Smooth muscle cell (in vitro differentiated cells): ENCODE data around the gene LRRFIP1. TPM values are rescaled to one million over a fixed set of nuclear protein-coding genes. Genes with fewer than 3 reads are reported as not detected.

ENCODE experiments used
- DNase-seq: peaks from one replicate; lab custom pipeline; 2025; ENCODE audit not compliant: unreplicated experiment; lab: John Stamatoyannopoulos, UW
- H2AFZ ChIP-seq: fragments of 200-600 bp; sonication (generic); 2 replicates; pipeline ENCODE4 v1.6.0; 2016; ENCODE audit warnings: antibody characterized with exemption, low read depth, mild to moderate bottlenecking
- H3F3A ChIP-seq: fragments of 200-600 bp; sonication (generic); 2 replicates; pipeline ENCODE4 v1.6.0; 2017; ENCODE audit warnings: antibody characterized with exemption, low read depth
- H3K27ac ChIP-seq: fragments of 200-600 bp; sonication (generic); 2 replicates; pipeline ENCODE4 v1.5.1; 2016; ENCODE audit warnings: low read depth, mild to moderate bottlenecking
- H3K27me3 ChIP-seq: fragments of 200-600 bp; sonication (generic); 2 replicates; pipeline ENCODE4 v1.6.1; 2016; ENCODE audit warnings: low read depth, mild to moderate bottlenecking
- H3K36me3 ChIP-seq: fragments of 200-600 bp; sonication (generic); 2 replicates; pipeline ENCODE4 v1.5.1; 2016; ENCODE audit warnings: low read depth
- H3K4me1 ChIP-seq: fragments of 200-600 bp; sonication (generic); 2 replicates; pipeline ENCODE4 v1.5.1; 2016; ENCODE audit warnings: low read depth
- H3K4me2 ChIP-seq: fragments of 200-600 bp; sonication (generic); 2 replicates; pipeline ENCODE4 v1.6.0; 2016; ENCODE audit warnings: mild to moderate bottlenecking
- H3K4me3 ChIP-seq: fragments of 200-600 bp; sonication (generic); 2 replicates; pipeline ENCODE4 v1.5.1; 2016; ENCODE audit warnings: mild to moderate bottlenecking
- H3K79me2 ChIP-seq: fragments of 200-600 bp; sonication (generic); 2 replicates; pipeline ENCODE4 v1.6.0; 2016; ENCODE audit warnings: low read depth, mild to moderate bottlenecking
- H3K9ac ChIP-seq: fragments of 200-600 bp; sonication (generic); 2 replicates; pipeline ENCODE4 v1.6.0; 2016; ENCODE audit warnings: low read depth
- H3K9me3 ChIP-seq: fragments of 200-600 bp; sonication (generic); replicated peaks from 2 replicates; pipeline ENCODE4 v1.5.1; 2016; ENCODE audit warnings: low read depth
- H4K20me1 ChIP-seq: fragments of 200-600 bp; sonication (generic); 2 replicates; pipeline ENCODE4 v1.6.0; 2016; ENCODE audit warnings: low read depth
- CTCF ChIP-seq: fragments of 200-600 bp; sonication (generic); IDR thresholded peaks from 2 replicates; pipeline ENCODE4 v1.5.1; 2017; ENCODE audit warnings: borderline replicate concordance, mild to moderate bottlenecking, antibody characterized with exemption; ENCODE audit not compliant: insufficient read depth, poor library complexity, severe bottlenecking
- WGBS: methylation state at CpG from one replicate; pipeline ENCODE4 v1.1.7; 2016; ENCODE audit warnings: low lambda C conversion rate; 5-methylcytosine and 5-hydroxymethylcytosine counted together
- polyA plus RNA-seq: library from polyadenylated mRNA; unstranded; fragments of >200 nt; fragmentation: Nextera tagmentation; extraction: Ambion mirVana; gene quantifications from 2 replicates; pipeline ENCODE4 v1.2.1, GENCODE V29; 2016
- total RNA-seq: library from RNA; depleted of rRNA; stranded (reverse); fragments of >200 nt; gene quantifications from 2 replicates; pipeline ENCODE4 v1.2.3, GENCODE V29; 2014

The LRRFIP1 gene
- total and polyA plus RNA-seq, 2 experiments from 2014 or later: 36.2 to 65.1 TPM

DNA sequence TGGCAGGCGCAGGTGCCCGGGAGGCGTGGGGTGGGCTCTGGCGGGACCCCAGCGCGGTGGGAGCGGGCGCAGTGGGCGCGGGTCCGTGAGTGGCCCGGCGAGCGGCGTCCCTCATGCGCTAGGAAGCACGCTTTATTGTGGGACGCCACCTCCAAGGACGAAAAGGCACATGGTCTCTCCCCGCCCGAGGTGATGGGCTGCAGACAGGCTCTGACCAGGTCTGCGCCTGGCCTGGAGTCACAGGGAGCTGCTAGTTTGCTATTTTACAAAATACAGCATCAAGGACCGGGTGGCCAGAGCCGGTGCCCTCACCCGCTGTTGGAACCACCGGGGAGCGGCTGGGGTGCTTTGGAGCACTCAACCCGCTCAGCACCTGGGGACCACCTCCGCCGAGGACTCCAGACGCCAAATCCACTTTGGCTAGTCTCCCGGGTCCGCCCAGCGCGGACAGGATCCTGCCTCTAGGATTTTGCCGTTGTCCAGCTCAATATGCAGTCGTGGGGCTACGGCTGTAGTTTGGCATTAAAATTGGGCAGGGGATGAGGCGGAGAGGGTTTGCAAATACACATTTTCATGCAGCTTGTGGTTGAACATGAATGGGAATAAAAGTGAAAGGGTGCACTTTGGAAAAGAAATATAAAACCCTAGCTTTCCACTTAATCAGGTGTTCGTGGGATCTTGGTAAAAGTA is 65.4 kb downstream of the LRRFIP1 start:
- H4K20me1 ChIP-seq: peaks cover 50% of the 10 kb centered on the region
- H3K4me3 ChIP-seq: peak overlapping the region; percentile 89
- WGBS: 3% methylated on average over 36 of the region's 40 CpGs
- DNase-seq: no peak
- peaks cover 34% of the 10 kb centered on the region for H3F3A ChIP-seq
- no peak for TF ChIP-seq CTCF
- H3K9ac ChIP-seq: peak overlapping the region; percentile 93
- H3K4me2 ChIP-seq: peak overlapping the region; percentile 93
- no peaks in the 10 kb centered on the region for H3K9me3 ChIP-seq
- no peaks in the 10 kb centered on the region for H3K27me3 ChIP-seq
- no peaks in the 10 kb centered on the region for H3K36me3 ChIP-seq
- peak overlapping the region; percentile 84 for H3K27ac ChIP-seq
- peaks cover 51% of the 10 kb centered on the region for H3K79me2 ChIP-seq
- H2AFZ ChIP-seq: no peak overlapping the region
- H3K4me1 ChIP-seq: peaks cover 32% of the 10 kb centered on the region

- Histone ChIP-seq H3K4me2 (peak overlapping the region; percentile 93), H3K36me3 (no peaks in the 10 kb centered on the region), H3K4me3 (peak overlapping the region; percentile 89), H3K79me2 (peaks cover 56% of the 10 kb centered on the region), H4K20me1 (peaks cover 57% of the 10 kb centered on the region), H3K27me3 (no peaks in the 10 kb centered on the region), H2AFZ (no peak overlapping the region), H3F3A (peaks cover 37% of the 10 kb centered on the region), H3K9ac (peak overlapping the region; percentile 93), H3K27ac (peak overlapping the region; percentile 84), H3K4me1 (peaks cover 36% of the 10 kb centered on the region), H3K9me3 (no peaks in the 10 kb centered on the region)
- no peak for TF ChIP-seq CTCF
- 41% methylated on average over 6 of the region's 6 CpGs for WGBS
- DNase-seq: no peak
These were observed 66.1 kb downstream of the LRRFIP1 start for GRCh38 chr2:237693291-237693994.

DNA sequence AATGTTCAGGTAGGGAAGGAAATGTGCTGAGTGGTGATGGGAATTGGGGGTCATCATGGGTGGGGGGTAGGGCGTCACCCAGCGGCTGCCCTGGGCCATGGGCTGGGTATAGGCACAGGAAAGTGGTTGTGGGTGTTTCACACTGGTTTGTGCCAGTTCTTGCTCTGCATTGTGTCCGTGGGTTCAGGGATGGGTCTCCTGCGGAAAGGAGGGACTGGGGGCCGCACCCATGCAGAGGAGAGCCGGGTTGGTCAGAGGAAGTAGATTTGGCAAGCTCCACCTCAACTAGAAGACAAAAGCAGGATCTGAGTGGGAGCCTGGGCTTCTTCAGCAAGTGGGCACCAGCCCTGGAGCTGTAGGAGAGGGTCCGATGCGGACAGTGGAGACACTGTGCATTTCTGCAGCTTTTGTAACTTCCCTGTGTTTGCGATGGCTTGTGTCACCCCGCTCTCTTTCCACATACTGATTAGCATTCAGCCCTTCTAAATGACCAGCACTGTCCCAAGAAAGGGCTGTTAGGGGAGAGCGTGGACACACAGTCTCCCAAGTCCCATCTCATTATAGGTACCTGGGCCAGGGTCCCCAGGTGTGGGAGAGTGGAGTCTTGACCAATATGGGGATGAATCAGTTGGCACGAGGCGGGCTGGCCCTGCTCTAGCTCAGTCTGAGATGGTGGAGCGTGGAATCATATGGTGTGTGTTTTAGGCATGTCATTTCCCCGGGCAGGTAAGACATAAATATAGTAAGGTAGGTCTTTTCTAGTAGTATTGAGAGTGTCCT is 67.2 kb downstream of the LRRFIP1 start:
- H3K9me3 ChIP-seq: no peaks in the 10 kb centered on the region
- peaks cover 68% of the 10 kb centered on the region for H3K79me2 ChIP-seq
- H4K20me1 ChIP-seq: peaks cover 65% of the 10 kb centered on the region
- WGBS: 92% methylated on average over 15 of the region's 15 CpGs
- peak overlapping the region; percentile 15 for H3K9ac ChIP-seq
- H3K4me2 ChIP-seq: peak overlapping the region; percentile 93
- peaks cover 42% of the 10 kb centered on the region for H3F3A ChIP-seq
- H3K27me3 ChIP-seq: no peaks in the 10 kb centered on the region
- peak overlapping the region; percentile 94 for H3K27ac ChIP-seq
- DNase-seq: no peak
- TF ChIP-seq CTCF: no peak
- no peak overlapping the region for H2AFZ ChIP-seq
- peak overlapping the region; percentile 89 for H3K4me3 ChIP-seq
- H3K4me1 ChIP-seq: peaks cover 36% of the 10 kb centered on the region
- H3K36me3 ChIP-seq: no peaks in the 10 kb centered on the region
